GM12878 (cell line): Measurements from ENCODE around the gene SDHAF2.

ENCODE experiments used
- BRCA1 ChIP-seq: IDR thresholded peaks from 2 replicates; pipeline ENCODE4 v1.6.1; 2011; ENCODE audit warnings: low read depth, low read length, improper control_type of control experiment
- CBX3 ChIP-seq: fragments of 200-600 bp; sonication (generic); IDR thresholded peaks from 2 replicates; pipeline ENCODE4 v1.6.1; 2016; ENCODE audit warnings: low read depth, borderline replicate concordance
- CTCF ChIP-seq, 3 experiments: IDR thresholded peaks in 2 of 3; conservative IDR thresholded peaks in 1 of 3; 2 replicates each; pipeline ENCODE4 v1.5.1; 2011; ENCODE audit warnings: low read depth in 3 of 3, low read length in 3 of 3, mild to moderate bottlenecking in 3 of 3, control low read depth in 2 of 3, moderate library complexity in 2 of 3, inconsistent platforms in 1 of 3, mixed read lengths in 1 of 3; ENCODE audit not compliant: control insufficient read depth in 2 of 3, insufficient read depth in 1 of 3; ENCODE audit errors: extremely low read depth in 1 of 3
- GABPA ChIP-seq: IDR thresholded peaks from 2 replicates; pipeline ENCODE4 v1.6.1; 2014; ENCODE audit warnings: antibody characterized with exemption, low read depth, mild to moderate bottlenecking, inconsistent platforms
- NR2F1 ChIP-seq: fragments of 450-650 bp; conservative IDR thresholded peaks from 2 replicates; pipeline ENCODE4 v1.6.1; 2017; ENCODE audit warnings: mild to moderate bottlenecking
- POLR2A ChIP-seq: IDR thresholded peaks from 2 replicates; pipeline ENCODE4 v1.6.1; 2011; ENCODE audit warnings: low read depth, mild to moderate bottlenecking, low read length
- POLR2AphosphoS5 ChIP-seq: IDR thresholded peaks from 2 replicates; pipeline ENCODE4 v1.6.1; 2011; ENCODE audit warnings: mild to moderate bottlenecking, low read length, inconsistent platforms
- RAD21 ChIP-seq: IDR thresholded peaks from 2 replicates; pipeline ENCODE4 v1.6.1; 2011; ENCODE audit warnings: mild to moderate bottlenecking, low read depth, low read length, moderate library complexity; ENCODE audit not compliant: insufficient read depth
- SIX5 ChIP-seq: IDR thresholded peaks from 2 replicates; pipeline ENCODE4 v1.6.1; 2011; ENCODE audit warnings: mild to moderate bottlenecking, low read depth, low read length, moderate library complexity; ENCODE audit not compliant: severe bottlenecking
- SMC3 ChIP-seq: IDR thresholded peaks from 2 replicates; pipeline ENCODE4 v1.6.1; 2011; ENCODE audit warnings: low read length, improper control_type of control experiment, borderline replicate concordance
- USF1 ChIP-seq: IDR thresholded peaks from 2 replicates; pipeline ENCODE4 v1.6.1; 2011; ENCODE audit warnings: borderline replicate concordance, low read depth, mild to moderate bottlenecking, moderate library complexity, mixed read lengths, low read length; ENCODE audit not compliant: insufficient read depth; ENCODE audit errors: extremely low read length

GRCh38 chr11:61414547-61414946 is 15.4 kb upstream of the SDHAF2 start:
- no peak for TF ChIP-seq POLR2AphosphoS5
- no peak for TF ChIP-seq RAD21
- no peak for TF ChIP-seq CBX3
- no peak for TF ChIP-seq BRCA1
- no peak for TF ChIP-seq CTCF (IDR thresholded peaks at IDR 0.05 in 2 of 3, conservative IDR thresholded peaks at IDR 0.05 in 1 of 3; ENCODE audit: control insufficient read depth in 2 of 3, extremely low read depth in 1 of 3, insufficient read depth in 1 of 3, low read depth in 3 of 3, low read length in 3 of 3)
- no peak for TF ChIP-seq POLR2A
- TF ChIP-seq NR2F1, result no peak
- no peak for TF ChIP-seq SIX5
- no peak for TF ChIP-seq GABPA
- TF ChIP-seq SMC3, result no peak
- no peak for TF ChIP-seq USF1
